T-helper 1 cell treated with Interleukin-12 subunit alpha and Interleukin-12 subunit beta and Interleukin-4 antibody, amounts not matched to agents 30 μg/mL and 1 μg/mL, for 36 hours (primary cell): ENCODE measurements around the gene EIF4E3.

Source experiments
- H3K27ac Mint-ChIP-seq: one replicate; pipeline ENCODE4 v1.8.0; 2021; ENCODE audit warnings: mild to moderate bottlenecking, mixed read lengths
- H3K27me3 Mint-ChIP-seq: one replicate; pipeline ENCODE4 v1.8.0; 2021; ENCODE audit warnings: low read depth, mixed read lengths
- H3K36me3 Mint-ChIP-seq: one replicate; pipeline ENCODE4 v1.8.0; 2021; ENCODE audit warnings: low read depth, mixed read lengths
- H3K4me1 Mint-ChIP-seq: one replicate; pipeline ENCODE4 v1.8.0; 2021; ENCODE audit warnings: low read depth, mixed read lengths
- H3K4me3 Mint-ChIP-seq: one replicate; pipeline ENCODE4 v1.8.0; 2021; ENCODE audit warnings: mild to moderate bottlenecking, moderate library complexity, mixed read lengths
- H3K9me3 Mint-ChIP-seq: one replicate; pipeline ENCODE4 v1.8.0; 2021; ENCODE audit warnings: mixed read lengths

The EIF4E3 gene

GRCh38 chr3:71733319-71733718 lies 8.1 kb upstream of the EIF4E3 start:
- H3K27me3 Mint-ChIP-seq: peaks cover 39% of the 10 kb centered on the region
- no peak overlapping the region for H3K27ac Mint-ChIP-seq
- no peaks in the 10 kb centered on the region for H3K36me3 Mint-ChIP-seq
- H3K4me3 Mint-ChIP-seq: no peak overlapping the region
- H3K4me1 Mint-ChIP-seq: peaks cover 27% of the 10 kb centered on the region
- peaks cover 6% of the 10 kb centered on the region for H3K9me3 Mint-ChIP-seq

- no peak overlapping the region for H3K4me3 Mint-ChIP-seq
These were observed 7.4 kb upstream of the EIF4E3 start for GRCh38 chr3:71732637-71733036.

GRCh38 chr3:71728632-71729342 lies 3.6 kb upstream of the EIF4E3 start:
- Mint-ChIP-seq H3K9me3 (no peaks in the 10 kb centered on the region), H3K27ac (no peak overlapping the region), H3K36me3 (peaks cover 3% of the 10 kb centered on the region), H3K4me3 (no peak overlapping the region), H3K27me3 (peaks cover 3% of the 10 kb centered on the region), H3K4me1 (peaks cover 48% of the 10 kb centered on the region)

More at GRCh38 chr3:71732637-71733036, 7.4 kb upstream of the EIF4E3 start:
- Mint-ChIP-seq H3K36me3 (no peaks in the 10 kb centered on the region), H3K4me1 (peaks cover 29% of the 10 kb centered on the region), H3K27me3 (peaks cover 32% of the 10 kb centered on the region), H3K27ac (no peak overlapping the region), H3K9me3 (peaks cover 5% of the 10 kb centered on the region)

- peaks cover 10% of the 10 kb centered on the region for H3K36me3 Mint-ChIP-seq
- peaks cover 67% of the 10 kb centered on the region for H3K4me1 Mint-ChIP-seq
- no peaks in the 10 kb centered on the region for H3K9me3 Mint-ChIP-seq
- peak overlapping the region; percentile 97 for H3K4me3 Mint-ChIP-seq
- H3K27me3 Mint-ChIP-seq: no peaks in the 10 kb centered on the region
- H3K27ac Mint-ChIP-seq: peak overlapping the region; percentile 93
These were observed 944 bp upstream of the EIF4E3 start for GRCh38 chr3:71726146-71726545.

GRCh38 chr3:71724584-71725270 lies 475 bp downstream of the EIF4E3 start:
- H3K27me3 Mint-ChIP-seq: no peaks in the 10 kb centered on the region
- H3K27ac Mint-ChIP-seq: peak overlapping the region; percentile 96
- peak overlapping the region; percentile 96 for H3K4me3 Mint-ChIP-seq
- H3K4me1 Mint-ChIP-seq: peaks cover 63% of the 10 kb centered on the region
- H3K36me3 Mint-ChIP-seq: peaks cover 19% of the 10 kb centered on the region
- H3K9me3 Mint-ChIP-seq: no peaks in the 10 kb centered on the region

GRCh38 chr3:71724171-71724453 lies 1.1 kb downstream of the EIF4E3 start:
- H3K9me3 Mint-ChIP-seq: no peaks in the 10 kb centered on the region
- peak overlapping the region; percentile 96 for H3K4me3 Mint-ChIP-seq
- no peaks in the 10 kb centered on the region for H3K27me3 Mint-ChIP-seq

GRCh38 chr3:71723452-71724170 lies 1.6 kb downstream of the EIF4E3 start:
- Mint-ChIP-seq H3K4me3 (peak overlapping the region; percentile 96), H3K4me1 (peaks cover 64% of the 10 kb centered on the region), H3K9me3 (no peaks in the 10 kb centered on the region), H3K27me3 (no peaks in the 10 kb centered on the region), H3K36me3 (peaks cover 27% of the 10 kb centered on the region), H3K27ac (peak overlapping the region; percentile 96)

More at GRCh38 chr3:71724171-71724453, 1.1 kb downstream of the EIF4E3 start:
- peak overlapping the region; percentile 96 for H3K27ac Mint-ChIP-seq
- H3K4me1 Mint-ChIP-seq: peaks cover 62% of the 10 kb centered on the region
- H3K36me3 Mint-ChIP-seq: peaks cover 23% of the 10 kb centered on the region

GRCh38 chr3:71722693-71723092 lies 2.5 kb downstream of the EIF4E3 start:
- no peaks in the 10 kb centered on the region for H3K9me3 Mint-ChIP-seq
- H3K36me3 Mint-ChIP-seq: peaks cover 32% of the 10 kb centered on the region

GRCh38 chr3:71721651-71722157 lies 3.5 kb downstream of the EIF4E3 start:
- Mint-ChIP-seq H3K4me3 (peak overlapping the region; percentile 71), H3K4me1 (peaks cover 64% of the 10 kb centered on the region), H3K9me3 (no peaks in the 10 kb centered on the region), H3K36me3 (peaks cover 32% of the 10 kb centered on the region), H3K27me3 (no peaks in the 10 kb centered on the region), H3K27ac (peak overlapping the region; percentile 92)

More at GRCh38 chr3:71722693-71723092, 2.5 kb downstream of the EIF4E3 start:
- peak overlapping the region; percentile 92 for H3K27ac Mint-ChIP-seq
- H3K27me3 Mint-ChIP-seq: no peaks in the 10 kb centered on the region
- peak overlapping the region; percentile 71 for H3K4me3 Mint-ChIP-seq
- peaks cover 65% of the 10 kb centered on the region for H3K4me1 Mint-ChIP-seq

- Mint-ChIP-seq H3K27ac (peak overlapping the region; percentile 92), H3K9me3 (no peaks in the 10 kb centered on the region), H3K36me3 (peaks cover 32% of the 10 kb centered on the region)
These were observed 4.2 kb downstream of the EIF4E3 start for GRCh38 chr3:71721002-71721401.

GRCh38 chr3:71718072-71718471 lies 7.1 kb downstream of the EIF4E3 start:
- Mint-ChIP-seq H3K27me3 (no peaks in the 10 kb centered on the region), H3K4me3 (no peak overlapping the region), H3K27ac (no peak overlapping the region), H3K9me3 (no peaks in the 10 kb centered on the region), H3K36me3 (peaks cover 33% of the 10 kb centered on the region), H3K4me1 (peaks cover 58% of the 10 kb centered on the region)

More at GRCh38 chr3:71721002-71721401, 4.2 kb downstream of the EIF4E3 start:
- Mint-ChIP-seq H3K4me3 (peak overlapping the region; percentile 71), H3K27me3 (no peaks in the 10 kb centered on the region), H3K4me1 (peaks cover 57% of the 10 kb centered on the region)

- Mint-ChIP-seq H3K27me3 (no peaks in the 10 kb centered on the region), H3K4me1 (peaks cover 53% of the 10 kb centered on the region), H3K4me3 (no peak overlapping the region), H3K27ac (no peak overlapping the region), H3K36me3 (peaks cover 23% of the 10 kb centered on the region), H3K9me3 (no peaks in the 10 kb centered on the region)
These were observed 10.6 kb downstream of the EIF4E3 start for GRCh38 chr3:71714595-71714994.

- Mint-ChIP-seq H3K4me1 (peaks cover 49% of the 10 kb centered on the region), H3K4me3 (no peak overlapping the region), H3K36me3 (peaks cover 14% of the 10 kb centered on the region), H3K9me3 (no peaks in the 10 kb centered on the region), H3K27me3 (no peaks in the 10 kb centered on the region), H3K27ac (no peak overlapping the region)
These were observed 12.2 kb downstream of the EIF4E3 start for GRCh38 chr3:71713041-71713440.

- Mint-ChIP-seq H3K4me3 (no peak overlapping the region), H3K36me3 (peaks cover 23% of the 10 kb centered on the region), H3K9me3 (no peaks in the 10 kb centered on the region), H3K27ac (peak overlapping the region; percentile 5), H3K27me3 (no peaks in the 10 kb centered on the region), H3K4me1 (peaks cover 46% of the 10 kb centered on the region)
These were observed 14.2 kb downstream of the EIF4E3 start for GRCh38 chr3:71710906-71711494.
